Suprapubic skin (tissue), 4 donors: Measurements from ENCODE around the gene AFF1.

Experiments used
- CTCF ChIP-seq, 2 donors: fragments of 200-600 bp in 1 of 2; fragments of 450-650 bp in 1 of 2; sonication (generic) in 1 of 2; IDR thresholded peaks; one replicate each; pipeline ENCODE4 v1.5.1; 2016 to 2019; ENCODE audit warnings: antibody characterized with exemption in 2 of 2, mild to moderate bottlenecking in 1 of 2, moderate library complexity in 1 of 2
- POLR2A ChIP-seq, 2 donors: fragments of 450-650 bp; IDR thresholded peaks; one replicate each; pipeline ENCODE4 v1.6.1; 2017; ENCODE audit warnings: antibody characterized with exemption in 2 of 2, mild to moderate bottlenecking in 2 of 2, moderate library complexity in 2 of 2
- POLR2AphosphoS5 ChIP-seq, 3 donors: sonication (generic); formaldehyde crosslinking; IDR thresholded peaks; one replicate each; pipeline ENCODE4 v1.6.1; 2017; ENCODE audit warnings: antibody characterized with exemption in 3 of 3

DNA sequence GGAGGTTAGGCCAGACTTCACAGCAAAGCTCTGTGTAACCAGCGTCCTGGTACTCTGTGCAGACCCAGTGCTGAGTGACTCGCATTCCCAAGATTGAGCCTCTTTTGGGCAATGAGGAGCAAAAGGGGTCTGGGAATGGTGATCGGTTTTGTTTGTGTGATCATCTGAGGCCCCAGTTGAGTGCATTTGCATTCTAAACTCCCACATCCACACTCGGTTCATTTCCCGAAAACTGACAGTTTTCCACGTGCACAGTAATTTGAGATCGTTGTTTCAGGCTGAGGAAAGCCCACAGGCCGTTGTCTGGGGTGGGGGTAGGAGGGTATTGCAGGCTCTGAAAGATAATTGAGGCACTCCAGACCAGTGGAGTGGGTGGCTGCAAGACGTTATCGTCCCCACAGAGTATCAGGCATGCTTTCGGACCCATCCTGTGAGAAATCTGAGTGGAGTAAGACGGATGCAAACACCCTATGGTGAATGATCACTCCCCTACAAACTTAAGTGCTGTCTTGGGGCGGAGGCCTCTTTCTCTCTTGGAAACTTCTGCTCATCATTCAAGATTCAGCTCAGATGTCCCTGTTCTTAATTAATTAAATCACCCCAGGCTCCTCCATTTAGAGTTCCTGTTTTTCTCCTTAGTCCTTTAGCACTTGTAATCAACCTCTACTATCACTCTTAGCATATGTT, 96.1 kb downstream of the AFF1 start:
- TF ChIP-seq CTCF (IDR thresholded peaks at IDR 0.05) (no peak), POLR2A (IDR thresholded peaks at IDR 0.05) (no peak), POLR2AphosphoS5 (IDR thresholded peaks at IDR 0.05) (no peak)
